ENCODE results near the gene RAB14.

RAB14 gene

GRCh38 chr9:121153642-121154041 is 48.0 kb downstream of the RAB14 start:
- Histone ChIP-seq H3K9ac (ENCODE audit: insufficient read length) (no peak overlapping the region), H3K4me3 (no peak overlapping the region), H3K9me3 (ENCODE audit: low read depth, low read length) (no peaks in the 10 kb centered on the region), H3K27ac (no peak overlapping the region), H3K36me3 (ENCODE audit: insufficient read depth, low read length) (peaks cover 38% of the 10 kb centered on the region; the same call in 1 of the 2 replicates)
- TF ChIP-seq EZH2 (IDR thresholded peaks at IDR 0.05) (no peak), POLR2AphosphoS5 (IDR thresholded peaks at IDR 0.05; ENCODE audit: borderline replicate concordance, low read depth, low read length) (no peak), FOXP2 (optimal IDR thresholded peaks at IDR 0.05; ENCODE audit: control extremely low read depth, extremely low read length, insufficient read depth) (no peak)
- DNase-seq (ENCODE audit: low read depth, low spot score): no peak

GRCh38 chr9:121150188-121150587 is 51.5 kb downstream of the RAB14 start:
- TF ChIP-seq EZH2 (IDR thresholded peaks at IDR 0.05) (no peak), POLR2AphosphoS5 (IDR thresholded peaks at IDR 0.05; ENCODE audit: borderline replicate concordance, low read depth, low read length) (no peak), FOXP2 (optimal IDR thresholded peaks at IDR 0.05; ENCODE audit: control extremely low read depth, extremely low read length, insufficient read depth) (no peak)
- no peak overlapping the region for H3K4me3 ChIP-seq
- no peak overlapping the region for H3K9ac ChIP-seq (ENCODE audit: insufficient read length)
- no peak for DNase-seq (ENCODE audit: low read depth, low spot score)
- H3K9me3 ChIP-seq (ENCODE audit: low read depth, low read length): no peaks in the 10 kb centered on the region
- no peak overlapping the region for H3K27ac ChIP-seq
- H3K36me3 ChIP-seq (ENCODE audit: insufficient read depth, low read length): peaks cover 50% of the 10 kb centered on the region

- peaks cover 68% of the 10 kb centered on the region for H3K36me3 ChIP-seq (ENCODE audit: insufficient read depth, low read length)
- H3K9ac ChIP-seq (ENCODE audit: insufficient read length): no peak overlapping the region
- no peak for DNase-seq (ENCODE audit: low read depth, low spot score)
- TF ChIP-seq FOXP2 (optimal IDR thresholded peaks at IDR 0.05; ENCODE audit: control extremely low read depth, extremely low read length, insufficient read depth) (no peak), EZH2 (IDR thresholded peaks at IDR 0.05) (no peak), POLR2AphosphoS5 (IDR thresholded peaks at IDR 0.05; ENCODE audit: borderline replicate concordance, low read depth, low read length) (no peak)
- H3K27ac ChIP-seq: no peak overlapping the region
- H3K9me3 ChIP-seq (ENCODE audit: low read depth, low read length): no peaks in the 10 kb centered on the region
- no peak overlapping the region for H3K4me3 ChIP-seq
Observed at GRCh38 chr9:121144482-121144881, 57.2 kb downstream of the RAB14 start.

GRCh38 chr9:121143771-121144170 is 57.9 kb downstream of the RAB14 start:
- peaks cover 71% of the 10 kb centered on the region for H3K36me3 ChIP-seq (ENCODE audit: insufficient read depth, low read length)
- H3K9ac ChIP-seq (ENCODE audit: insufficient read length): no peak overlapping the region
- no peaks in the 10 kb centered on the region for H3K9me3 ChIP-seq (ENCODE audit: low read depth, low read length)
- no peak overlapping the region for H3K4me3 ChIP-seq
- TF ChIP-seq EZH2 (IDR thresholded peaks at IDR 0.05) (no peak), POLR2AphosphoS5 (IDR thresholded peaks at IDR 0.05; ENCODE audit: borderline replicate concordance, low read depth, low read length) (no peak), FOXP2 (optimal IDR thresholded peaks at IDR 0.05; ENCODE audit: control extremely low read depth, extremely low read length, insufficient read depth) (no peak)
- no peak overlapping the region for H3K27ac ChIP-seq
- no peak for DNase-seq (ENCODE audit: low read depth, low spot score)

- Histone ChIP-seq H3K27ac (no peak overlapping the region), H3K4me3 (no peak overlapping the region), H3K9ac (ENCODE audit: insufficient read length) (no peak overlapping the region), H3K9me3 (ENCODE audit: low read depth, low read length) (no peaks in the 10 kb centered on the region), H3K36me3 (ENCODE audit: insufficient read depth, low read length) (peaks cover 66% of the 10 kb centered on the region)
- TF ChIP-seq FOXP2 (optimal IDR thresholded peaks at IDR 0.05; ENCODE audit: control extremely low read depth, extremely low read length, insufficient read depth) (no peak), POLR2AphosphoS5 (IDR thresholded peaks at IDR 0.05; ENCODE audit: borderline replicate concordance, low read depth, low read length) (no peak), EZH2 (IDR thresholded peaks at IDR 0.05) (no peak)
- no peak for DNase-seq (ENCODE audit: low read depth, low spot score)
Observed at GRCh38 chr9:121141706-121142105, 60.0 kb downstream of the RAB14 start.

GRCh38 chr9:121141306-121141705 is 60.4 kb downstream of the RAB14 start:
- Histone ChIP-seq H3K4me3 (no peak overlapping the region), H3K36me3 (ENCODE audit: insufficient read depth, low read length) (peaks cover 63% of the 10 kb centered on the region), H3K9ac (ENCODE audit: insufficient read length) (no peak overlapping the region), H3K27ac (no peak overlapping the region), H3K9me3 (ENCODE audit: low read depth, low read length) (no peaks in the 10 kb centered on the region)
- TF ChIP-seq POLR2AphosphoS5 (IDR thresholded peaks at IDR 0.05; ENCODE audit: borderline replicate concordance, low read depth, low read length) (no peak), FOXP2 (optimal IDR thresholded peaks at IDR 0.05; ENCODE audit: control extremely low read depth, extremely low read length, insufficient read depth) (no peak), EZH2 (IDR thresholded peaks at IDR 0.05) (no peak)
- no peak for DNase-seq (ENCODE audit: low read depth, low spot score)

GRCh38 chr9:121140162-121140561 is 61.5 kb downstream of the RAB14 start:
- Histone ChIP-seq H3K4me3 (no peak overlapping the region), H3K9ac (ENCODE audit: insufficient read length) (no peak overlapping the region), H3K27ac (no peak overlapping the region), H3K36me3 (ENCODE audit: insufficient read depth, low read length) (peaks cover 55% of the 10 kb centered on the region), H3K9me3 (ENCODE audit: low read depth, low read length) (no peaks in the 10 kb centered on the region)
- DNase-seq (ENCODE audit: low read depth, low spot score): no peak
- no peak for TF ChIP-seq FOXP2 (optimal IDR thresholded peaks at IDR 0.05; ENCODE audit: control extremely low read depth, extremely low read length, insufficient read depth)
- no peak for TF ChIP-seq EZH2 (IDR thresholded peaks at IDR 0.05)
- TF ChIP-seq POLR2AphosphoS5 (IDR thresholded peaks at IDR 0.05; ENCODE audit: borderline replicate concordance, low read depth, low read length): no peak

- H3K36me3 ChIP-seq (ENCODE audit: insufficient read depth, low read length): peaks cover 44% of the 10 kb centered on the region
- no peak overlapping the region for H3K4me3 ChIP-seq
Observed at GRCh38 chr9:121138973-121139372, 62.7 kb downstream of the RAB14 start.

GRCh38 chr9:121138561-121138960 is 63.1 kb downstream of the RAB14 start:
- Histone ChIP-seq H3K9ac (ENCODE audit: insufficient read length) (no peak overlapping the region), H3K4me3 (no peak overlapping the region), H3K27ac (no peak overlapping the region), H3K36me3 (ENCODE audit: insufficient read depth, low read length) (peaks cover 40% of the 10 kb centered on the region), H3K9me3 (ENCODE audit: low read depth, low read length) (no peaks in the 10 kb centered on the region)
- TF ChIP-seq FOXP2 (optimal IDR thresholded peaks at IDR 0.05; ENCODE audit: control extremely low read depth, extremely low read length, insufficient read depth) (no peak), POLR2AphosphoS5 (IDR thresholded peaks at IDR 0.05; ENCODE audit: borderline replicate concordance, low read depth, low read length) (no peak), EZH2 (IDR thresholded peaks at IDR 0.05) (no peak)
- no peak for DNase-seq (ENCODE audit: low read depth, low spot score)

More at GRCh38 chr9:121138973-121139372, 62.7 kb downstream of the RAB14 start:
- no peak for DNase-seq (ENCODE audit: low read depth, low spot score)
- no peak overlapping the region for H3K27ac ChIP-seq
- H3K9ac ChIP-seq (ENCODE audit: insufficient read length): no peak overlapping the region
- TF ChIP-seq POLR2AphosphoS5 (IDR thresholded peaks at IDR 0.05; ENCODE audit: borderline replicate concordance, low read depth, low read length): no peak
- no peak for TF ChIP-seq FOXP2 (optimal IDR thresholded peaks at IDR 0.05; ENCODE audit: control extremely low read depth, extremely low read length, insufficient read depth)
- TF ChIP-seq EZH2 (IDR thresholded peaks at IDR 0.05): no peak
- no peaks in the 10 kb centered on the region for H3K9me3 ChIP-seq (ENCODE audit: low read depth, low read length)
